GM21528 (cell line): Measurements from ENCODE around the gene TOM1.
A peak's percentile ranks its signal among the peaks of the same experiment; 100 is the strongest.
"Not testable (repeated sequence)": the region's sequence is repeated elsewhere in the genome, so short reads cannot be mapped to it uniquely, and the experiment has no call there.

Experiments used
- ATAC-seq: cut with Tn5 transposase; IDR thresholded peaks from one replicate; pipeline ENCODE4 v1.9.1; 2021; ENCODE audit warnings: mild to moderate bottlenecking, moderate library complexity; ENCODE audit not compliant: unreplicated experiment, low FRiP score

TOM1 gene

DNA sequence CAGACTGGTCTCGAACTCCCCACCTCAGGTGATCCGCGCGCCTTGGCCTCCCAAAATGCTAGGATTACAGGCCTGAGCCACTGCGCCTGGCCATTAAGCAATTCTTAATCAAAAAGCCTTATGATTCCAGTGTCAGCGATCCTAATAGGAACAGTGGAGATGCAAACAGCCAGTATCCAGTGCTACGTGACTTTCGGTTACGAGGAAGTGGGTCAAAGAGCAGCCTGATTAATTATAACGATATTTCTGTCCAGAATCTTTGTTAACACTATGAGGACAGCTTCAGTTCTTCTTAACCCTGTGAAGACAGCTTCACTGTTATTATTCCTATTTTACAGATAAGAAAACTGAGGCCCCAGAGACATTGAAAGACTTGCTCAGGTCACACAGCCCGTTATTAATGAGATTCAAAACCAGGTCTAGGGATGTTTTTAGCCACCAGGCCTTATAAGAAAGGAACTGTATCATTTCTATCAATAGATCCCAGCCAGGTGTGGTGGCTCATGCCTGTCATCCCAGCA, 63.9 kb downstream of the TOM1 start:
- ATAC-seq: no peak

DNA sequence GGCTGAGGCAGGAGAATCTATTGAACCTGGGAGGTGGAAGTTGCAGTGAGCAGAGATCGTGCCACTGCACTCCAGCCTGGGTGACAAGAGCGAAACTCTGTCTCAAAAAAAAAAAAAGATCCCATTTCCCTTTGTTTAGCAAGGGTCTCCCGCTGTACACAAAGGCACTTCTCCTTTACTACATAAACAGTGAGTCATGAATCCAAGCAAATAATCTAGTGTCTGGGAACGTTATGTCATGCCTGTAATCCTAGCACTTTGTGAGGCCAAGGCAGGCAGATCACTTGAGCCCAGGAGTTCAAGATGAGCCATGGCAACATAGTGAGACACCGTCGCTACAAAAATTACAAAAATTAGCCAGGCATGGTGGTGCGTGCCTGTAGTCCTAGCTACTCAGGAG, 64.5 kb downstream of the TOM1 start:
- not testable (repeated sequence) for ATAC-seq

DNA sequence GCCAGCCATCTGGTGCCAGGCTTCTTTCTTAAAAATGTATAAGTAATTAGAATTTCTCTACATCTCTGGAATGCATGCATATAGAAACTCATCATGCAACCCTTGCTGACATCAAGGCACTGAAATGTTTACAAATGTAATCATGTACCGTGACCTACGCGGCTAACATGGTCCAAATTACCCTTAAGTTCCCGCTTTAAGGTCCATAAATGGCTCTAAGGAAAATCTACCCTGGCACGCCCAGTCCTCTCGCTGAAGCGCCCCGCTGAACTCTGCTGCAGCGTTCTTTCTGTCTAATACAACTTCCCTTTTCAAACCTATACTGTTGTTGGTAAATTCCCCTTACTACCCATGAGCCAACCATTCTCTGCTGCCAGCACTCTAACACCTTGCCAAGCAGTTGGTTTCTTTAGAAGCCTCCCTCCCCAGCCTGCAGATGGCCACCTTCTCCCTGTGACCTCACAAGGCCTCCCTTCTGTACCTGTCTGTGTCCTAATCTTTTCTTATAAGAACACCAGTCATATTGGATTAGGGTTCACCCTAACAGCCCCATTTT, 67.7 kb downstream of the TOM1 start:
- ATAC-seq: no peak

DNA sequence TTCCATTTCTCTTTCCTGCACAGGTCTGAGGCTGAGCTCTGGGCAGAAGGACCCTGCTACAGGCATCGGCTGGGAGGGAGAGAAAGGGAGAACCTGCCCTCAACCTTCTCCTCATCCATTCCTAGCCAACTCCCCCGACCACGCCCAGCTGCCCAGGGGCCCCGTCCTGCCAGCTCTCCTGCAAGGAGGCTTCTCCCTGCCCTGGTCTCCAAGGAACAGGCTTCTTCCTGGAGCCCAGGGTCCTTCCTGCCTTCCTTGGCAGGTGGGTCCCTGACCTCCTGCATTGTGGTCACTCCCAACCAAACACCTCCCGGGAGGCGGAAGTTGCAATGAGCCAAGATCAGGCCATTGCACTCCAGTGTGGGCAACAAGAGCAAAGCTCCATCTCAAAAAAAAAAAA, 68.7 kb downstream of the TOM1 start:
- no peak for ATAC-seq

DNA sequence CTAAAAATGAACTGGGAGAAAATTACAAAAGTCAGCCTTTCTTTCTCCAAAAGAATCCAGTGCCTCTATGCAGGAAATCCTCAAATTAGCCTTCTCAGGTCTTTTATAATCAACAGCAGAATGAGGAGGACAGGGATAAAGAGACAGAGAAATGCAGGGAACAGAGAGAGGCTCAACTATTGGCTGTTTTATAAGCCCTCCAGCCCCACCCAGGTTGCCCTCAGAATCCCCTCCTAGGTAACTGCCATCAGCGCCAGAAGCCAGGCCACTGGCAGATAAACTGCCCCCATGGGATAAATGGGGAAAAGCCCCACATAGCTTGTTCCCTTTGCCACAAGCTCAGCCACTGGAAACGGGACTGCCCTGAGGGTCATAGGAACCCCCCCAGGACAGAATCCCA, 70.3 kb downstream of the TOM1 start:
- ATAC-seq: no peak

DNA sequence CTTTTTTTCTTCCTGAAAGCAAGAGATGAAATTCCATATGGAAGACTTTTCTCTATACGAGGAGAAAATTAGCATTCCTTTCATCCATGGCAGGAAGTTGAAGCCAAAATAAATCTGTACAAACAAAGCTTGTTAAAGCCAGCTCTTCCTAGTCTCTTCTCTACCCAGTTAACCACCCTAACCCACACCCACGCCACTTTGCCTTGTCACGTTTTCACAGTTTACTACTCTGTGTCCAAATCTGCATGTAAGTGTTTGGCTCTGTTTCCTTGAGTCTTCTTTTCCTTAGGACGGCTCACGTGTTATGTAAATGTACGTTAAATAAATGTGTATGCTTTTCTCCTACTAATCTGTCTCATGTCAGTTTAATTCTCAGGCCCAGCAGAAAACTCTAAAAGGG, 74.1 kb downstream of the TOM1 start:
- ATAC-seq: no peak

DNA sequence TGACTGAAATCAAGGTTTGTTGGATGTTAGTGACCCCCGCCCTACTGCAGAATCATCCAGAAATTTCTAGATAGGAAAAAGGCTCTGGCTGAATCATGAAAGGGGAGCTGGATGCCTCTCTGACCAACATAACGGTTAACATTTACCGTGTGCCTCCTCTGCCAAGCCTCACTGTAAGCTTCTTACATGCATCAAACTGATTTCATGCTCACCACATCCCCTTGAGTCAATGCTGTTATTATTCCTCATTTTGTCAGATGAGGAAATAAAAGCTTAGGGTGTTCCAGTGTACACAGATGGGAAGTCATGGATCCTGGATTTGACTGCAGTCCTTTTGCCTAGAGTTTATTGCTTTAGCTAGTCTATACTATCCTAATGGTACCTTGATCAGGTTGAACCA, 75.3 kb downstream of the TOM1 start:
- ATAC-seq: no peak

DNA sequence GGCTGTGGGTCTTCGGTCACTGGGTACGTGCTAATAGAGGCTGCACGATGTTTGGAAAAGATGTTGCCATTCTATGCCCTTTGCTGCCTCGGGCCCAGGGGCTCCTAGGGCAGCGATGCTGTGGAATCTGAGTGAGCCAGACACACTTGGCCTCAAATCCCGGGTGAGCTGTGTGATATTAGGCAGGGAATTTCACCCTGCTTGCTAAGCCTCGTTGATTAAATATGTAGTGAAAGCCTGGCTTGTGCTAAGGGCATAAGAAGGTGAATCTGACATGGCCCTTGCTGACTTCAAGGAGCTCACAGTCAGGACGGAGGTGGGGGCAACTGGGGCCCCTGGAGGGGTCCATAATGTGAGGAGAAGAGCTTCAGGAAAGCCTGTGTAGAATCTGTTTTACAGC, 75.8 kb downstream of the TOM1 start:
- no peak for ATAC-seq

DNA sequence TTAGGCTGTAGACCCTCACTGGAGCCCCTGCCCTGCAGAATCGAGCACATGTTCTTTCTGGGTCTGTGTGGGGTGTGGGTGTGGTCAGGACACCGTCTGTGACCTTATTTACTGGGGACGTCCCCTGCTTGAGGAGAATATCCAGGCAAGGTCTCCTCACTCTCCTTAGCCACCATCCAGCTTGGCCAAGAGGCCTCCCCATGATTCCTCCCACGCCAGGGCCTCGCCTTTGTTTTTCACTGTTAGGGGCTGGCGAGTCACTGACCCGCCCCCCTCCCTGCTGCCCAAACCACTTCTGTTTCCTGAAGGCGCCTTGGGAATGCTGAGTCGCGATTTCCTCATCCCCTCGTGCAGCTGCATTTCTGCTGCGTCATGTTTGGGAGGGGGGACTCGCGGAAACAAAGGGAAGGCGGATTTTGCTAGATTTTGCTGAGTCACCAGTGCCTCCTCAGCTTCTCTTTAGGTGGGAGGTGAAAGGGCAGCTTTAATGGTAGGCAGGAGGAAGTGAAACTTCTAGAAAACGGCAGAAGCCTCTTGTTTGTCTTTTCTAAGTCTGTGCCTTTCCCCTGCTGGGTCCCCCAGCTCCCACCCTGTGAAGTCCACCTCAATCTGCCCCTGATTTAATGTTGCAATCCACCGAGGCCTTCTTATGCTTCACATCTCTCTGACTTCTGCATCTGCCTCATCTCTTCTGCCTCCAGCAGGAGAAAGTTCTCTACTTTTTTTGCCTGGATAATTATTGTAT, 77.2 kb downstream of the TOM1 start:
- ATAC-seq: peak; percentile 59

DNA sequence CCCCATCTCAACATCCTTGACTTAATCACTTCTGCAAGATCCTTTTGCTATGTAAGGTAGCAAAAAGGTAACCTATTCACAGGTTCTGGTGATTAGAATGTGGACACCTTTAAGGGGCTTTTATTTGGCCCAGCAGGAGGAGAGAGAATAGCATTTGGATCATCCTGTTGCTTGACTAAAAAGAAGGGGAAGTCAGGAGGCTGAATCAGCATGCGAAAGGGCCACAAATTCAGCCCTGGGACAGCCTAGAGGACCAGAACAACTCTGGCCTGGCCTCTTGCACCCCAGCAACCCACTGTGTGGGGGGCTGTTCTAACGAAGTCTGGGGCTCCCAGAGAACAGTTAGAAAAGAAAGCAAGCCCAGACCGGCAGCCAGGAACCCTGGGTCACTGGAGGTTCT, 78.0 kb downstream of the TOM1 start:
- ATAC-seq: no peak

DNA sequence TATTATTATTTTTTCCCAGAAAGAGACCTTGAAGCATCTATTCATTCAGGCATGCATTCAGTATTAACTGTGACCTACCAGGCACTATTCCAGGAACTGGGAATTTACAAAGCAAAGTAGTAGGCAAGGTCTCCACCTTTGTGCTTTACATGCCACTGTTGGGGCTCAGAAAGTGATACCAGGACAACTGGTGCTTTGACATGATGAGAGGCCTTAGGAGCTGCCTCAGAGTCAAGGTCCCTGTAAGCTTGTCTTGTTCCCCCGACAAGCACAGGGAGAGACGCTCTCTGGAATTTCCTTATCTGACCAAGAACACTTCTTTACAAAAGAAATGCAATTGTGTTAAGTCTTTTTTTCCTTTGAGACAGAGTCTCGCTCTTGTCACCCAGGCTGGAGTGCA, 78.9 kb downstream of the TOM1 start:
- ATAC-seq: no peak

DNA sequence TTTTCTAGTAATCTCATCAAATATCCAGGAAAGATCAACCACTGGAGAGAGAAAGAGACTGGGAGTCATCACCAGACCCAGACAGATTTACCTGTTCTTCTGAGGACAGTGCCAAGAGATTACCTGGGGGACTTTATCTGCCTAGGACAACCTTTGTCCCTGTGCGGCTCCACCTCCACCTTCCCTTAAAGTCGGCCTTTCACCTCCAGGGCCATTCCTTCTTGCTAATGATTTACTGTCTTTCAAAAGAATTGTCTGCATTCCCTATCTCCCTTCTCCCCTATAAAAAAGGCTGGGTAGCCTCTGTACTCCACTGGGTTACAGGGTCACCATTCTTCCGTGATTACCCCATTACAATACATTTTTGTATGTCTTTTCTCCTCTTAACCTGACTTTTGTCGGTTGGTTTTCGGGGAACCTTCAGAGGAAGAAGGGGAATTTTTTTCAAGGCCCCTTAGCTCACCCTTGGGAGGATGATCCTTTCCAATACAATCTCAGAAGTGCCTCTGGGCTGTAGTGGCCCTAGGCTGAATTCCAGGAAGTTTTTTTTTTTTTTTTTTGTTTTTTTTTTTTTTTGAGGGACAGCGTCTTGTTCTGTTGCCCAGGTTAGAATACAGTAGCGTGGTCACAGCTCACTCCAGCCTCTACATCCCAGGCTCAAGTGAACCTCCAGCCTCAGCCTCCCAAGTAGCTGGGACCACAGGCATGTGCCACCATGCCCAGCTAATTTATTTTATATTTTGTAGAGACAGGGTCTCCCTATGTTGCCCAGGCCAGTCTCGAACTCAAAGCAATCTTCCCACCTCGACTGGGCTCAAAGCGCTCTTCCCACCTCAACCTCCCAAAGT, 79.7 kb downstream of the TOM1 start:
- no peak for ATAC-seq

DNA sequence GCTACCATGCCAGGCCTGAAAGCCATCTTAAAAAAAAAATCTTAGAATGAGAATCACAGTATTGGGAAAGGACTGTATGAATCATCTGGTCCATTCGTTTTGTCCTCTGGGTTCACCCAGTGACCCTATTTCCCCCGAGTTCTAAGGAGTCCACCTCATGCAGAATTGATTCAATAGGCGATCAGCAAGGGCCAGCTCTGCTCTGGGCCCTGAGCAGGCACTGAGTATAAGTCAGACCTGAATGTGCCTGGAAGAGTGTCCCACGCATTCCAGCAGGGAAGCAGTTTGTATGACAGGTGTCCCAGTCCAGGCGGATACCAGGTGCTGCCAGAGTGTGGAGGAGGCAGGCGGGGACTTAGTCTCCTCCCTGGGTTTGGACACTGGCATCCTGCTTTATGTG, 80.3 kb downstream of the TOM1 start:
- no peak for ATAC-seq

DNA sequence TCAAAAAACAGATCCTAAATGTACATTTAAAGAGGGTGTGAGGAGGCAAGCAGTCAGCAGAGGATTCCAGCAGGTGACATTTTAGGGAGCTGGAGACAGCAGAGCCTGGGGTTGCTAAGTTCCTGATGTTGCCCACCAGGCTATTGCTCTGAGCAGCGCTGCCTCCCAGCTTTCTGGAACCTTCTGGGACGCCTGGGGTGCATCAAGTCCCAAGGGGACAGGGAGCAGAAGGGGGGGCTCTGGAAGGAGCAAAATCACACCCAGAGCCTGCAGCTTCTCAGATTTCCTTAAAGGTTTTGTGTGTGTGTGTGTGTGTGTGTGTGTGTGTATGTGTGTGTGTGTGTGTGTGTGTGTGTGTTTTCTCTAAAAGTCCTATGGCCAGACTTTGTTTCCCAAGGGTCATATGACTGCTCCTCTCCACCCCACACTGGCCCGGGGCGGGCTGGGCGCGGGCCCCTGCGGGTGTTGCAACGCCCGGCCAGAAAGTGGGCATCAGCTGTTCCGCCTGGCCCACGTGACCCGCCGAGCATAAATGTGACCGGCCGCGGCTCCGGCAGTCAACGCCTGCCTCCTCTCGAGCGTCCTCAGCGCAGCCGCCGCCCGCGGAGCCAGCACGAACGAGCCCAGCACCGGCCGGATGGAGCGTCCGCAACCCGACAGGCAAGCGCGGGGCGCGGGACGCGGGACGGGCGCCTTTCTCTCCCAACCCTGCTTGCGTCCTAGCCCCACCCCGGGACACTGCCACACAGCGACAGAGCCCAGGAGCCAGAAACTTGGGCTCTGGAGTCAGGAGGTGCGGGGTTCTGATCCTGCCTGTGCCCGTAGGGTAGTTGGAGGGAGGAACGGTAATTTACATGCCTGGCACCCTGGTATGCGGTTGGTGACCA, 81.1 kb downstream of the TOM1 start, which contains the start of gene HMOX1:
TSS of gene HMOX1 (plus strand) at position 560 of the 887 bp plus-strand sequence. CDS start at position 638, 78 bp downstream.
- peak; percentile 43 for ATAC-seq

DNA sequence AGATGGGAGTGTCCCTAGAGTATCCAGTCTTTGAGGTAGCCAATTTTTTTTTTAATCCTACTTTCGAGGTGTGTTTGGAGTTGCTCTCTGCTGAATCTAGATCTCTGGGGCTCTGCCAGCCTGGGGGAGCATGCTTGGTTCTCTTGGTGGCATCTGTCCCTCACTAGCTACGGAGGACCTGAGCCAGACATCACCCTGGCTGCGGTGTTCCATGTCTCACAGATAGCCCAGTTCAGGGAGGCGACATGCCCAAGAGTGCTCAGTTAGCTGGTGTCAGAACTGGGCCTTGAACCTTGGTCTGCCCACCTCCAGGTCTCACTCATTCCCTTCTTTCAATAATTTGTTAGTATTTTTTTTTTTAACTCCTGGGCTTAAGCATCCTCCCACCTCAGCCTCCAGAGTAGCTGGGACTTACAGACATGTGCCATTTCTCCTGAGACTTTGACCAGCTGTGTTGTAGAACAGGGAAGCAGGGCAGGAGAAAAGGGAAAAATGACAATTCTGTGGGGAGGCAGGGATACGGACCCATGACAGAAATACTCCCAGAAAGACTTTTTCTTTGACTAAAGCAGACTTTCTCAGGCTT, 81.8 kb downstream of the TOM1 start:
- peak; percentile 11 for ATAC-seq

DNA sequence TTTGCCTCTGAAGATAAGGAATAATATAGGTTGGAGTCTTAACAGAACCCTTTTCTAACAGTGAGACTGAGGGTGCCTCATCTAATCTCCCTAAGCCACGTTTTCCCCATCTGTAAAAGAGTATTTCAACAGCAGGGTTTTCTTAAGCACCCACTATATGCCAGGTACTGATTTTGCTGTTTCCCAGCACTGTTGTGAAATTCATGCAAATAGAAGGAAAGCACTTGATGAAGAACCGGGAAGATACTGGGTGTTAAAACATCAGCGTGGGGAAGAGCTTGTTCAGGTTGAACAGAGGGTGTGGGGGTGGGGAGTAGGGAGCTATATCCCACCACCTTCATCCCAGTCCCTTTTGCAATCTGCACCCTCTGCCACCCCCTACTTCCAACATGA, 84.0 kb downstream of the TOM1 start:
- ATAC-seq: no peak

DNA sequence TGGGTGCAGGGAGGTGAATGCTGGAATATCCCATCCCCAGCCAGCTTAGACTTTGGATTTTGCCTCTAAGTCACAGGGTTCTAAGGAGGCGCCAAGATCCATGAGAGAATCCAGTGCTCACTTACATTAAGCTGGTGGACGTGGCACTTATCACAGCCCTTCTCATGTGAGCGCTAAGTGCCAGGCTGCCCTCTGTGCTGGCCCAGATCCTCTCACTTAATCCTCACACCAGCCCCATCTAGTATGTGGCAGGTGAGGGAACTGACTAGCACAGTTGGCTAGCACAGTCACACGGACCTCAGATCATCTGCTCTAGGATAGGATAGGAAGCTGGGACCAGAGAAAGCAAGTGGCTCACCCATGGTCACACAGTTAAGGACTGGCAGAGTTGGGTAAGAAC, 84.8 kb downstream of the TOM1 start:
- no peak for ATAC-seq

DNA sequence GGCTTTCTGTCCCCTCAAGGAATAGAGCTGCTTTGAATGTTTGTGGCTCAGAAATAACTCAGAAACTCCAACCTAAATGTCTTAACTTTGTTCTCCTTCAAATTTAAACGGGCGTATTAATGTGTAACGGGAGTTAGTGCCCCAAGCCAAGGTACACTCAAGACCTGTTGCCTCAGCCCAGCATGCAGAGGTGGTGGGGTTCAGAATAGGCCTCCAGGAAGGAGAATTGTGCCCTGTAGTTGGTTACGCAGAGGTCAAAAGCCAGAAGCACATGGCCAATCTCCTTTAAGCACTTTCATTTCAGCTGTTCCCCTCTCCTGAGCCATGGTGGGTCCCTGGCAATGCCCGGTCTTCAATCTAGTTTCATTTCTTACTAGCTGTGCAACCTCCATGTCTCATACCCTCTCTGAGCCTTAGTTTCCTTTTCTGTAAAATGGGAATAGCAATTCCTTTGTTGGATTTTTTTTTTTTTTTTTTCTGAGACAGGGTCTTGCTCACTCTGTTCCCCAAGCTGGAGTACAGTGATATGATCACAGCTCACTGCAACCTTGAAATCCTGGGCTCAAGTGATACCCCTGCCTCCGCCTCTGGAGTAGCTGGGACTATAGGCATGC, 85.4 kb downstream of the TOM1 start:
- ATAC-seq: no peak

DNA sequence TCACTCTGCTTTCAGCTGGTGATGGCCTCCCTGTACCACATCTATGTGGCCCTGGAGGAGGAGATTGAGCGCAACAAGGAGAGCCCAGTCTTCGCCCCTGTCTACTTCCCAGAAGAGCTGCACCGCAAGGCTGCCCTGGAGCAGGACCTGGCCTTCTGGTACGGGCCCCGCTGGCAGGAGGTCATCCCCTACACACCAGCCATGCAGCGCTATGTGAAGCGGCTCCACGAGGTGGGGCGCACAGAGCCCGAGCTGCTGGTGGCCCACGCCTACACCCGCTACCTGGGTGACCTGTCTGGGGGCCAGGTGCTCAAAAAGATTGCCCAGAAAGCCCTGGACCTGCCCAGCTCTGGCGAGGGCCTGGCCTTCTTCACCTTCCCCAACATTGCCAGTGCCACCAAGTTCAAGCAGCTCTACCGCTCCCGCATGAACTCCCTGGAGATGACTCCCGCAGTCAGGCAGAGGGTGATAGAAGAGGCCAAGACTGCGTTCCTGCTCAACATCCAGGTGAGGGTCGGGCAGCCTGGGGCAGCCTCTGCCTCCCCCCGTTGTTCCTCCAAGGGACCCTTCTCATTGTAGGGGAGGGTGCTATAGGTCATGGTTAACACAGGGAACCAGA, 87.1 kb downstream of the TOM1 start:
- no peak for ATAC-seq
